CD14-positive monocyte (primary cell): Measurements from ENCODE around the gene GALNT6. TPM values are rescaled to one million over a fixed set of nuclear protein-coding genes. Genes with fewer than 3 reads are reported as not detected.

Experiments
- DNase-seq, 3 donors: peaks; one replicate each; pipeline ENCODE4 v3.0.0-alpha.2; 2011 to 2022
- H2AFZ ChIP-seq: 2 replicates; pipeline ENCODE4 v1.6.0; 2012; ENCODE audit warnings: mild to moderate bottlenecking, low read depth, low read length, inconsistent platforms; ENCODE audit not compliant: insufficient read depth, poor library complexity, severe bottlenecking
- H3K27ac ChIP-seq, 2 donors: 1 replicate in 1 of 2; 2 replicates in 1 of 2; pipeline ENCODE4 v1.5.1; 2012 to 2013; ENCODE audit warnings: low read length in 2 of 2, control low read depth in 1 of 2, inconsistent platforms in 1 of 2, low read depth in 1 of 2, mild to moderate bottlenecking in 1 of 2
- H3K27me3 ChIP-seq, 2 donors: one replicate each; pipeline versions ENCODE4 v1.6.0 to v1.6.1; 2011 to 2013; ENCODE audit warnings: low read length in 2 of 2; ENCODE audit not compliant: control insufficient read depth in 2 of 2, insufficient read depth in 2 of 2
- H3K36me3 ChIP-seq, 2 donors: replicated peaks in 1 of 2; 1 replicate in 1 of 2; 2 replicates in 1 of 2; pipeline versions ENCODE4 v1.5.1 to v1.6.1; 2012 to 2013; ENCODE audit warnings: low read length in 2 of 2, control low read depth in 1 of 2, inconsistent platforms in 1 of 2, mild to moderate bottlenecking in 1 of 2; ENCODE audit not compliant: insufficient read depth in 2 of 2, control insufficient read depth in 1 of 2
- H3K4me1 ChIP-seq, 2 donors: 1 replicate in 1 of 2; 2 replicates in 1 of 2; pipeline versions ENCODE4 v1.5.1 to v1.6.1; 2012 to 2013; ENCODE audit warnings: low read length in 2 of 2, control low read depth in 1 of 2, inconsistent platforms in 1 of 2, mild to moderate bottlenecking in 1 of 2, moderate library complexity in 1 of 2; ENCODE audit not compliant: insufficient read depth in 2 of 2, control insufficient read depth in 1 of 2
- H3K4me2 ChIP-seq: replicated peaks from 2 replicates; pipeline ENCODE3; 2012; ENCODE audit warnings: low read length, moderate library complexity, mild to moderate bottlenecking; ENCODE audit not compliant: poor library complexity, severe bottlenecking; ENCODE audit errors: extremely low read depth
- H3K4me3 ChIP-seq, 3 experiments: fragments of 200-600 bp in 1 of 3; sonication (generic) in 1 of 3; replicated peaks in 1 of 3; 1 replicate in 2 of 3; 2 replicates in 1 of 3; pipeline ENCODE4 v1.5.1; 2011 to 2013; ENCODE audit warnings: low read length in 3 of 3, mild to moderate bottlenecking in 3 of 3, control low read depth in 2 of 3, low read depth in 2 of 3, inconsistent platforms in 1 of 3, moderate library complexity in 1 of 3
- H3K79me2 ChIP-seq: 2 replicates; pipeline ENCODE4 v1.6.0; 2012; ENCODE audit warnings: mild to moderate bottlenecking, control low read depth, inconsistent platforms, low read length, moderate library complexity; ENCODE audit not compliant: insufficient read depth
- H3K9ac ChIP-seq: 2 replicates; pipeline ENCODE4 v1.6.0; 2017; ENCODE audit warnings: low read length, mild to moderate bottlenecking; ENCODE audit not compliant: insufficient read depth, poor library complexity, severe bottlenecking
- H3K9me3 ChIP-seq, 2 donors: replicated peaks in 1 of 2; 1 replicate in 1 of 2; 2 replicates in 1 of 2; pipeline versions ENCODE4 v1.5.1 to v1.6.1; 2012 to 2013; ENCODE audit warnings: low read length in 2 of 2, control low read depth in 1 of 2; ENCODE audit not compliant: control insufficient read depth in 1 of 2, insufficient read depth in 1 of 2
- H4K20me1 ChIP-seq: 2 replicates; pipeline ENCODE4 v1.6.0; 2012; ENCODE audit warnings: mild to moderate bottlenecking, low read length, control low read depth, moderate library complexity; ENCODE audit not compliant: insufficient read depth
- H3K27ac Mint-ChIP-seq, 7 donors: one replicate each; pipeline ENCODE4 v1.8.0; 2020; ENCODE audit warnings: mild to moderate bottlenecking in 7 of 7, mixed read lengths in 7 of 7, moderate library complexity in 6 of 7, inconsistent platforms in 2 of 7
- H3K27me3 Mint-ChIP-seq, 3 donors: one replicate each; pipeline ENCODE4 v1.8.0; 2021 to 2022; ENCODE audit warnings: low read depth in 3 of 3, mild to moderate bottlenecking in 3 of 3, mixed read lengths in 3 of 3, moderate library complexity in 3 of 3, inconsistent platforms in 1 of 3
- H3K36me3 Mint-ChIP-seq, 2 donors: one replicate each; pipeline ENCODE4 v1.8.0; 2020; ENCODE audit warnings: mixed read lengths in 2 of 2, inconsistent platforms in 1 of 2, mild to moderate bottlenecking in 1 of 2
- H3K4me1 Mint-ChIP-seq: one replicate; pipeline ENCODE4 v1.8.0; 2020; ENCODE audit warnings: mild to moderate bottlenecking, mixed read lengths
- H3K4me3 Mint-ChIP-seq, 2 donors: one replicate each; pipeline ENCODE4 v1.8.0; 2020; ENCODE audit warnings: mild to moderate bottlenecking in 2 of 2, mixed read lengths in 2 of 2, moderate library complexity in 1 of 2
- H3K9me3 Mint-ChIP-seq, 7 donors: one replicate each; pipeline ENCODE4 v1.8.0; 2020 to 2022; ENCODE audit warnings: mixed read lengths in 7 of 7, mild to moderate bottlenecking in 6 of 7, moderate library complexity in 6 of 7, inconsistent platforms in 2 of 7
- CTCF ChIP-seq: fragments of 200-600 bp; IDR thresholded peaks from one replicate; pipeline ENCODE4 v1.8.0; 2022; ENCODE audit warnings: antibody characterized with exemption, mild to moderate bottlenecking
- WGBS: methylation state at CpG from one replicate; pipeline ENCODE4 v1.1.5; 2013; ENCODE audit warnings: missing lambda C conversion rate; ENCODE audit not compliant: insufficient coverage; 5-methylcytosine and 5-hydroxymethylcytosine counted together
- intact Hi-C, 2 donors: fragments of 100-400 bp; cut with micrococcal nuclease; formaldehyde crosslinking; loops; one replicate each; pipeline versions ENCODE4 v1.15.0 to v1.15.1; 2023
- polyA plus RNA-seq, 3 donors: library from polyadenylated mRNA; depleted of rRNA in 1 of 3; unstranded in 2 of 3; stranded (reverse) in 1 of 3; fragments of 300-500 nt in 2 of 3; fragments of >200 nt in 1 of 3; fragmentation: Illumina TruSeq in 2 of 3; gene quantifications; 1 replicate in 2 of 3; 2 replicates in 1 of 3; pipeline ENCODE4 v1.2.3, GENCODE V29; 2012 to 2021

The GALNT6 gene
- polyA plus RNA-seq, 3 donors: 3.2 to 12.9 (median 10.4) TPM

DNA sequence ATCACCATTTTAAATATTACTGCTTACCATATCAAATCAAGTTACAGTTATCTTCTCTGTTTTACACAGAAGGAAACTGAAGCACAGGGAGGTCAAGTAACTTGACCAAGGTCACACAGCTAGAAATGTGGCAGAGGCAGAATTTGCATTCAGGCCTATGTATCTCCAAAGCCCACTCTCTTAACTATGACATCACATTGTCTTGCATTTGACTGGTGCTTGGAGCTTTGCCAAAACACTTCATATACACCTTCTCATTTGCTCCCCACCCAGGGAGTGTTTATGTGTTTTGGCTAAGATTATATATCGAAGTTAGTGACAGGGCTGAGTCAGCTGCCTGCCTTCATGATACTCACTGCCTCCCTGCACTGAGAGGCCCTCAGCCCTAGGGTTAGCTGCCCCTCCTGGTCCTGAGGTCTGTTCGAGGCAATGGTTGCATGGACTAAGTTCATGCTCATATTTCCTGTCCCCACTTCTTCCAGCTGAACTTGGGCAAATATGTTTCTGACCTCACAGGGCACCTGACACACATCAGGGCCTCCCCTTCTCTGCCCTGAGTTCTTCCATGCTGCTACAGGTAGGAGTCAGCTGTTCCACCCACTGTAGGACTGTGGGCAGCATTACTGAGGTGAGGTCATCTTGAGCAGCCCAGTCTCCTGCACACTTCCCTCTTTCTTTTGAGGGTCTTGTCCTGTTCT lies 1.8 kb downstream of the GALNT6 start:
- Histone ChIP-seq H2AFZ (no peak overlapping the region), H3K4me1 (peaks cover 59 to 69% of the 10 kb centered on the region in 2 donors), H3K79me2 (peaks cover 2% of the 10 kb centered on the region), H3K9me3 (no peaks in the 10 kb centered on the region), H3K4me3 (no peak overlapping the region), H3K9ac (no peak overlapping the region), H3K4me2 (no peak overlapping the region), H3K27ac (peak overlapping the region in 1 of 2 donors; percentile 33), H3K27me3 (no peaks in the 10 kb centered on the region), H4K20me1 (peaks cover 3% of the 10 kb centered on the region), H3K36me3 (peaks cover 0 to 2% of the 10 kb centered on the region in 2 donors)
- H3K4me1 Mint-ChIP-seq: peaks cover 59% of the 10 kb centered on the region
- no peak for TF ChIP-seq CTCF
- peak overlapping the region in 4 of 7 donors; percentile 63 to 96 (median 73) for H3K27ac Mint-ChIP-seq
- peaks cover 2 to 4% (median 3%) of the 10 kb centered on the region in 3 donors for H3K27me3 Mint-ChIP-seq
- 57% methylated on average over 1 of the region's 2 CpGs for WGBS
- intact Hi-C loops: no loop called here
- H3K9me3 Mint-ChIP-seq: peaks cover 0 to 2% (median 0%) of the 10 kb centered on the region in 7 donors
- peak overlapping the region in 1 of 2 donors; percentile 2 for H3K4me3 Mint-ChIP-seq
- peaks cover 24% of the 10 kb centered on the region in 2 donors for H3K36me3 Mint-ChIP-seq
- peak; percentile 15 to 50 (median 18) for DNase-seq

DNA sequence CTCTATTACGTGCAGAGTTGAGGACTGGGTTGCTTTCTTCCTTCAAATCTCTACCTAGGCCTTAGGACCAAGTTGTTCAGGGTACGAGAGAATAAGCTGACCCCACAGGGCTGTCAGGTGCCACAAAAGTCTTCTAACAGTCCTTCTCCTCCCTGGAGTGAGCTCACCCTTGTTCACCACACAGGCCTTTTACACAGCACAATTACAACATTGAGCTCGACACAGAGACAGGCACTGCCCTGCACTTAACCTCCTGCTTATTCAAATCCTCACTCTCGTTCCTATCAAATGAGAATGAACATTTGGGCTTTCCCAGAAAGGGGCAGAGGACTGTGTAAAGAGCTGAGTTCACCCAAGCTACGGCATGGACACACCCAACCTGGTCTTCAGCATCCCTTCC lies 2.4 kb downstream of the GALNT6 start:
- intact Hi-C loops: no loop called here
- H3K27me3 Mint-ChIP-seq: peaks cover 3 to 4% (median 4%) of the 10 kb centered on the region in 3 donors

More for the DNA sequence above, 2.4 kb downstream of the GALNT6 start:
- H3K9me3 Mint-ChIP-seq: no peaks in the 10 kb centered on the region
- Histone ChIP-seq H3K4me2 (peak overlapping the region; percentile 65), H3K36me3 (peaks cover 0 to 8% of the 10 kb centered on the region in 2 donors), H3K4me1 (peaks cover 53 to 63% of the 10 kb centered on the region in 2 donors), H3K27me3 (no peaks in the 10 kb centered on the region), H3K27ac (peak overlapping the region in 1 of 2 donors; percentile 33), H3K9me3 (no peaks in the 10 kb centered on the region), H4K20me1 (peaks cover 3% of the 10 kb centered on the region), H3K4me3 (peak overlapping the region in 1 of 3 experiments; percentile 34), H3K79me2 (peaks cover 2% of the 10 kb centered on the region), H2AFZ (no peak overlapping the region), H3K9ac (no peak overlapping the region)
- H3K27ac Mint-ChIP-seq: peak overlapping the region in 5 of 7 donors; percentile 4 to 89 (median 37)
- no peak for DNase-seq
- H3K4me1 Mint-ChIP-seq: peaks cover 53% of the 10 kb centered on the region
- 94% methylated on average over 4 of the region's 5 CpGs for WGBS
- H3K36me3 Mint-ChIP-seq: peaks cover 28% of the 10 kb centered on the region in 2 donors
- H3K4me3 Mint-ChIP-seq: no peak overlapping the region
- no peak for TF ChIP-seq CTCF
